GM12878 (cell line): ENCODE results near the gene B4GALT4. TPM values are rescaled to one million over a fixed set of nuclear protein-coding genes. Genes with fewer than 3 reads are reported as not detected.
"Not testable (repeated sequence)": the region's sequence is repeated elsewhere in the genome, so short reads cannot be mapped to it uniquely, and the experiment has no call there.

Experiments used
- ATAC-seq: fragments of 200-7000 bp; cut with Tn5 transposase; 3 replicates; pipeline ENCODE4 v1.9.1; 2020; ENCODE audit warnings: mild to moderate bottlenecking, moderate library complexity
- BruUV-seq: library from RNA; stranded (reverse); fragments of 400-500 nt; replicated peaks from 2 replicates; lab custom pipeline; 2021; lab: Mats Ljungman, UMichigan
- CTCF ChIA-PET: fragments of 300-600 bp; sonication (Branson Sonifier 250); formaldehyde crosslinking; extraction: SDS; loops from one replicate; lab custom pipeline; 2021; ENCODE audit warnings: inconsistent platforms; lab: Yijun Ruan, JAX
- POLR2A ChIA-PET: fragments of 350-600 bp; formaldehyde crosslinking; extraction: SDS; loops from one replicate; lab custom pipeline; 2021; ENCODE audit warnings: inconsistent platforms; lab: Charles Lee
- RAD21 ChIA-PET: fragments of 300-600 bp; sonication (Branson Sonifier 250); formaldehyde crosslinking; loops from one replicate; lab custom pipeline; 2023; ENCODE audit warnings: antibody characterized with exemption; ENCODE audit not compliant: unreplicated experiment; lab: Charles Lee
- SMC1A ChIA-PET: fragments of 300-600 bp; sonication (Branson Sonifier 250); formaldehyde crosslinking; loops from one replicate; lab custom pipeline; 2023; ENCODE audit not compliant: unreplicated experiment, uncharacterized antibody; lab: Charles Lee
- DNase-seq: peaks from one replicate; pipeline ENCODE4 v3.0.0-alpha.2; 2011; ENCODE audit warnings: low read depth, low spot score
- FAIRE-seq: peaks from 3 replicates; lab custom pipeline; 2011; peaks lifted over from hg19 to GRCh38; lab: Jason Lieb, UNC
- H2AFZ ChIP-seq: 2 replicates; pipeline ENCODE4 v1.6.0; 2011; ENCODE audit warnings: low read depth, low read length, control low read depth; ENCODE audit not compliant: control insufficient read depth
- H3K27ac ChIP-seq: 2 replicates; pipeline ENCODE4 v1.5.1; 2011; ENCODE audit warnings: control low read depth; ENCODE audit not compliant: control insufficient read depth, insufficient read depth
- H3K27me3 ChIP-seq, 2 experiments: replicated peaks in 1 of 2; 2 replicates each; pipeline versions ENCODE4 v1.6.0 to v1.6.1; 2011; ENCODE audit warnings: low read length in 1 of 2; ENCODE audit not compliant: control insufficient read depth in 2 of 2, insufficient read depth in 2 of 2
- H3K36me3 ChIP-seq, 2 experiments: 2 replicates each; pipeline ENCODE4 v1.5.1; 2011; ENCODE audit warnings: low read length in 1 of 2; ENCODE audit not compliant: control insufficient read depth in 2 of 2, insufficient read depth in 2 of 2
- H3K4me1 ChIP-seq: 2 replicates; pipeline ENCODE4 v1.6.1; 2011; ENCODE audit warnings: mild to moderate bottlenecking, low read length, moderate library complexity, mixed read lengths; ENCODE audit not compliant: control insufficient read depth, insufficient read depth
- H3K4me2 ChIP-seq: 2 replicates; pipeline ENCODE4 v1.6.0; 2011; ENCODE audit warnings: control low read depth; ENCODE audit not compliant: control insufficient read depth, insufficient read depth
- H3K4me3 ChIP-seq: fragments of 200-600 bp; sonication (generic); 2 replicates; pipeline ENCODE4 v1.5.1; 2016
- H3K79me2 ChIP-seq: 2 replicates; pipeline ENCODE4 v1.6.0; 2011; ENCODE audit warnings: low read length; ENCODE audit not compliant: control insufficient read depth, insufficient read depth
- H3K9ac ChIP-seq: 2 replicates; pipeline ENCODE4 v1.8.0; 2011; ENCODE audit warnings: low read length, control low read depth, mixed read lengths; ENCODE audit not compliant: control insufficient read depth, insufficient read depth
- H3K9me3 ChIP-seq: replicated peaks from 3 replicates; pipeline ENCODE4 v1.5.1; 2011; ENCODE audit warnings: mild to moderate bottlenecking, low read length; ENCODE audit not compliant: control insufficient read depth, insufficient read depth
- H4K20me1 ChIP-seq: 2 replicates; pipeline ENCODE4 v1.6.0; 2011; ENCODE audit not compliant: control insufficient read depth, insufficient read depth
- BACH1 ChIP-seq: fragments of 450-650 bp; IDR thresholded peaks from 2 replicates; pipeline ENCODE4 v1.6.1; 2017; ENCODE audit warnings: mild to moderate bottlenecking, borderline replicate concordance
- CHD2 ChIP-seq: IDR thresholded peaks from 2 replicates; pipeline ENCODE4 v1.6.1; 2011; ENCODE audit warnings: low read depth, low read length, improper control_type of control experiment, borderline replicate concordance
- HCFC1 ChIP-seq: fragments of 150-350 bp; IDR thresholded peaks from 2 replicates; pipeline ENCODE4 v1.6.1; 2014; ENCODE audit warnings: low read length
- MEF2A ChIP-seq: IDR thresholded peaks from 2 replicates; pipeline ENCODE4 v1.6.1; 2011; ENCODE audit warnings: low read depth, mild to moderate bottlenecking, low read length, moderate library complexity; ENCODE audit not compliant: insufficient read depth
- RBBP5 ChIP-seq: fragments of 200-600 bp; sonication (generic); conservative IDR thresholded peaks from 2 replicates; pipeline ENCODE4 v1.6.1; 2016
- WGBS: methylation state at CpG from one replicate; pipeline ENCODE4 v1.1.6; 2016; ENCODE audit warnings: low lambda C conversion rate; ENCODE audit not compliant: insufficient replicate concordance, insufficient coverage; ENCODE audit errors: missing lambda C conversion rate; 5-methylcytosine and 5-hydroxymethylcytosine counted together
- in situ Hi-C: fragments of 300-500 bp; cut with MboI; formaldehyde crosslinking; loops from 9 replicates; pipeline ENCODE4 v1.14.3; 2018; ENCODE audit warnings: mixed read lengths
- intact Hi-C: fragments of 100-400 bp; cut with micrococcal nuclease; formaldehyde crosslinking; loops from one replicate; pipeline ENCODE4 v1.14.2; 2022; ENCODE audit not compliant: unreplicated experiment
- polyA plus RNA-seq, 11 experiments: library from polyadenylated mRNA; depleted of rRNA in 4 of 11; unstranded in 6 of 11; stranded (reverse) in 5 of 11; fragments of >200 nt; fragmentation: Nextera tagmentation in 4 of 11; fragmentation: Illumina TruSeq in 1 of 11; extraction: Ambion mirVana in 4 of 11; extraction: Trizol in 1 of 11; gene quantifications; 1 replicate in 1 of 11; 2 replicates in 10 of 11; pipeline versions ENCODE4 v1.2.1 to v1.2.3, GENCODE V29; 2011 to 2016; ENCODE audit warnings: inconsistent platforms in 2 of 11, missing spikeins in 2 of 11, low read depth in 1 of 11
- total RNA-seq, 4 experiments: library from RNA; depleted of rRNA in 3 of 4; stranded (reverse); fragments of >200 nt in 3 of 4; fragmentation: Illumina TruSeq in 1 of 4; extraction: Trizol in 1 of 4; gene quantifications; 2 replicates each; pipeline versions ENCODE4 v1.2.1 to v1.2.3, GENCODE V29; 2013 to 2021
- TF ChIP-seq, protein P1 (sequence below): fragments of 450-650 bp; formaldehyde crosslinking; IDR thresholded peaks from 2 replicates; pipeline ENCODE4 v1.4.0; 2020; ENCODE audit warnings: mild to moderate bottlenecking, moderate library complexity

Gene B4GALT4
- total and polyA plus RNA-seq, 10 of the 15 experiments (the other 5 are each of a cell fraction or from before 2014, with no cell fraction given) = 8.8 to 16.7 (median 13.1) TPM

DNA sequence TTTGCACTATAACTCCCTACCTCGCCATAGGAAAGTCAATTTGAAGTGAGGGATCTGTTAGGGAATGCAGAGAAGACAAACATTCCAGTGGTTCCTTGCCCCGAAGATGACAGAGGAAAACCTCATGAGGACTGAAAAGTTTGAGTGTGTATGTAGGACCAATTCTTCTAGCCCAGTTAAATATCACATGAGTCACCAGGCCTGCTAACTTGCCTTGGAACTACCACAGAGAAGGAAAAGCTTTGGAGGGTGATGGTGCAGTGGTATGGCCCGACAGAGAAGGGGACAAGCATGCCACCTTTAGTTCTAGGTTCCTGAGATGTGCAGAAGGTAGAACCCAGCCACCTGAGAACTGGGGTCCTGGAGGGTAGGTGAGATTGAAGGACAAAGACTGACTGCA, 69.9 kb downstream of the B4GALT4 start:
- Histone ChIP-seq H3K79me2 (no peaks in the 10 kb centered on the region), H3K36me3 (no peaks in the 10 kb centered on the region), H2AFZ (no peak overlapping the region), H3K4me3 (no peak overlapping the region), H3K9me3 (no peaks in the 10 kb centered on the region), H3K4me2 (no peak overlapping the region), H4K20me1 (no peaks in the 10 kb centered on the region), H3K27ac (no peak overlapping the region), H3K27me3 (no peaks in the 10 kb centered on the region; a peak in 1 of 4 replicates), H3K9ac (no peak overlapping the region), H3K4me1 (no peaks in the 10 kb centered on the region)
- BruUV-seq = no TSS peak
- in situ Hi-C loops (no loop called here), intact Hi-C loops (no loop called here)
- ChIA-PET SMC1A (interaction anchor here (0.6 kb wide), 1 partner anchor 60 kb away, joined by 3 read pairs; no protein-coding TSS in a partner anchor), CTCF (no interaction called here), POLR2A (no interaction called here), RAD21 (no interaction called here)
- TF ChIP-seq, protein P1, sequence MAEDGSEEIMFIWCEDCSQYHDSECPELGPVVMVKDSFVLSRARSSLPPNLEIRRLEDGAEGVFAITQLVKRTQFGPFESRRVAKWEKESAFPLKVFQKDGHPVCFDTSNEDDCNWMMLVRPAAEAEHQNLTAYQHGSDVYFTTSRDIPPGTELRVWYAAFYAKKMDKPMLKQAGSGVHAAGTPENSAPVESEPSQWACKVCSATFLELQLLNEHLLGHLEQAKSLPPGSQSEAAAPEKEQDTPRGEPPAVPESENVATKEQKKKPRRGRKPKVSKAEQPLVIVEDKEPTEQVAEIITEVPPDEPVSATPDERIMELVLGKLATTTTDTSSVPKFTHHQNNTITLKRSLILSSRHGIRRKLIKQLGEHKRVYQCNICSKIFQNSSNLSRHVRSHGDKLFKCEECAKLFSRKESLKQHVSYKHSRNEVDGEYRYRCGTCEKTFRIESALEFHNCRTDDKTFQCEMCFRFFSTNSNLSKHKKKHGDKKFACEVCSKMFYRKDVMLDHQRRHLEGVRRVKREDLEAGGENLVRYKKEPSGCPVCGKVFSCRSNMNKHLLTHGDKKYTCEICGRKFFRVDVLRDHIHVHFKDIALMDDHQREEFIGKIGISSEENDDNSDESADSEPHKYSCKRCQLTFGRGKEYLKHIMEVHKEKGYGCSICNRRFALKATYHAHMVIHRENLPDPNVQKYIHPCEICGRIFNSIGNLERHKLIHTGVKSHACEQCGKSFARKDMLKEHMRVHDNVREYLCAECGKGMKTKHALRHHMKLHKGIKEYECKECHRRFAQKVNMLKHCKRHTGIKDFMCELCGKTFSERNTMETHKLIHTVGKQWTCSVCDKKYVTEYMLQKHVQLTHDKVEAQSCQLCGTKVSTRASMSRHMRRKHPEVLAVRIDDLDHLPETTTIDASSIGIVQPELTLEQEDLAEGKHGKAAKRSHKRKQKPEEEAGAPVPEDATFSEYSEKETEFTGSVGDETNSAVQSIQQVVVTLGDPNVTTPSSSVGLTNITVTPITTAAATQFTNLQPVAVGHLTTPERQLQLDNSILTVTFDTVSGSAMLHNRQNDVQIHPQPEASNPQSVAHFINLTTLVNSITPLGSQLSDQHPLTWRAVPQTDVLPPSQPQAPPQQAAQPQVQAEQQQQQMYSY (CRISPR knock-in tag) = no peak
- no peak for TF ChIP-seq CHD2
- TF ChIP-seq MEF2A = no peak
- no peak for TF ChIP-seq HCFC1
- no peak for TF ChIP-seq BACH1
- TF ChIP-seq RBBP5 = no peak
- 1% methylated on average over 3 of the region's 3 CpGs for WGBS
- DNase-seq = no peak
- ATAC-seq = no peak
- FAIRE-seq = no peak

DNA sequence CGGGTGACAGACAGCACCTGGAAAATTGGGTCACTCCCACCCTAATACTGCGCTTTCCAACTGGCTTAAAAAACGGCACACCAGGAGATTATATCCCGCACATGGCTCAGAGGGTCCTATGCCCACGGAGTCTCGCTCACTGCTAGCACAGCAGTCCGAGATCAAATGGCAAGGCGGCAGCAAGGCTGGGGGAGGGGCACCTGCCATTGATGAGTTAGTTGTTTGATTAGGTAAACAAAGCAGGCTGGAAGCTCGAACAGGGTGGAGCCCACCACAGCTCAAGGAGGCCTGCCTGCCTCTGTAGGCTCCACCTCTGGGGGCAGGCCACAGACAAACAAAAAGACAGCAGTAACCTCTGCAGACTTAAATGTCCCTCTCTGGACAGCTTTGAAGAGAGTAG, 75.9 kb downstream of the B4GALT4 start:
- H3K36me3 ChIP-seq, H3K9me3 ChIP-seq, BruUV-seq, DNase-seq, H3K27ac ChIP-seq, H3K4me3 ChIP-seq, in situ Hi-C loops, H4K20me1 ChIP-seq, CTCF ChIA-PET, H3K79me2 ChIP-seq, H3K4me1 ChIP-seq, FAIRE-seq, RAD21 ChIA-PET, H2AFZ ChIP-seq, H3K27me3 ChIP-seq, ATAC-seq, SMC1A ChIA-PET, H3K4me2 ChIP-seq, intact Hi-C loops, H3K9ac ChIP-seq: not testable (repeated sequence)
- POLR2A ChIA-PET = interaction anchor here (0.7 kb wide), 1 partner anchor 62 kb away, joined by 3 read pairs; no protein-coding TSS in a partner anchor
- 38% methylated on average over 9 of the region's 9 CpGs for WGBS
